Stimulated activated CD8-positive, alpha-beta memory T cell treated with anti-CD3 and anti-CD28 coated beads, Interleukin-15, amount 100 ng/mL, for 24 hours (primary cell): ENCODE results near the gene KLHL29.

Experiments
- DNase-seq: peaks from one replicate; pipeline ENCODE4 v3.0.0-alpha.2; 2020; ENCODE audit warnings: low read depth

KLHL29 gene

DNA sequence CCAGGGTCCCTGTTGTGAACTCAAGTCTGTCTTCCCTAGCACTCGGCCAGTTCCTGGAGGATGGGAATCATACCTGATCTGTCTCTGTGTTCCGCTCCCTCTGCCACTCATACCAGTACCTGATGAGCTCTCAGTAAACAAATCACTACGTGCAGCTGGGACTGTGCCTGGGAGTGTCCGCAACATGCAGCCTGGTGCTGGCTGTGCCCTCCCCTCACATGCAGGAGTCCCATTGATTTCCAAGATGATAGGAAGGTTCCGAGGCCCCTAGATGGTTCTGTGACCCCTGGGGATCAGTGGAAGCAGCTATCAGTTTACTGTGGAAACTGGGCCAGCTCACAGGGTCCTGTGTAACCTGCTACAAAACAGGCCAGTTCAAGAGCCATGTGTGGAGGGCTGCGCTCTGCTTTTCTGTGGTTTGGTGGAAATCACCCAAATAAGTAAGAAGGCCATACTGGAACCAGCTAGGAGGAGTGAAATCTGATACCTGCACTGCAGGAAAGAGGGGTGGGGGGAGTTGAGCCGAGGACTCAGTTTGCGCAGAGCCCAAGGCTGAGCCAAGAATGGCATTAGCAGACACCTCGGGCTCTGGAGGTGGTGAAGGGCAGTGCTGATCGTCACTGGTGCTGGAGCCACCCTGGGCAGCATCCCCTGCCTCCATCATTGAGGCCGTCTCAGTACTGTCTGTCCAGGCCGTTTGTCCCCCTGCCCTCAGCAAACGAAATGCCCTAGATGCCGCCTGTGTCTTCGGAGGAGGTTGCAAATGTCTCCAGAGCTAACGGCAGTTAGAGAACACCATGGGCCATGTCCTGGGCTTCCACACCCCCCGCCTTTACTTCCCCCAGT is 93.3 kb downstream of the KLHL29 start:
- DNase-seq = no peak

DNA sequence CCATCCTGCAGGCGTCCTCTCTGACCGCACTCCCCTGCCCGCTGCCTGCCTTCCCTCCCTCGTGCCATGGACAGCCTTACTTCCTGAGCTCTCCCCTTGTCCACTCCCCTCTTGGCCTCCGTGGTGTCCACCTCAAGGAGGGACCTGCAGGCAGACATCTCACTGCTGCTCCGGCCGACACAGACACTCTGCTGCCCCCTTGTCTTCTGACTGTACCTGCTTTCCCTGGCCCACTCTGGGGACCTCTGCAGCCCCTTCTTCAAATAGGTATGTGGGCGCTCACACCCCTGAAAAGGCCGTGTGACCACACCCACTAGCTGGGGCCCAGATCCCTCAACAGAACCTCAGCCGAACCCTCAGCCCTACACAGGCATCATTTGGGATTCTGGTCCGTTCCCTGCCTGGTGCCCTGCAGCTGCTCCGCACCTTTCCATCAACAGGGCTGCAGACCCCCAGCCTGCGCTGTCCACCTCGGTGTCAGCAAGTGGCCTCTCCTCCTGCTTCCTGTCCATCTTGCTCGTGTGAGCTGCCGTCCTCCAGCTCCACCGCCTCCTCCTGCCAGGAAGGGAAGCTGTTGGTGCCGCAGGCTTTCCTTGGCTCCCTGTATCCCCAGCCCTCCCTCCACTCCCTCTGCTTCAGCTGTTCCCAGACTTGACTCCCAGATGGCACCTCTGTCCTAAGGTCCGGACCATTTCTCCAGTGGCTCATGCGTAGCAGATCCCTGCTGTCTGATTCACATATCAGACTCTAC is 94.1 kb downstream of the KLHL29 start:
- DNase-seq = no peak

DNA sequence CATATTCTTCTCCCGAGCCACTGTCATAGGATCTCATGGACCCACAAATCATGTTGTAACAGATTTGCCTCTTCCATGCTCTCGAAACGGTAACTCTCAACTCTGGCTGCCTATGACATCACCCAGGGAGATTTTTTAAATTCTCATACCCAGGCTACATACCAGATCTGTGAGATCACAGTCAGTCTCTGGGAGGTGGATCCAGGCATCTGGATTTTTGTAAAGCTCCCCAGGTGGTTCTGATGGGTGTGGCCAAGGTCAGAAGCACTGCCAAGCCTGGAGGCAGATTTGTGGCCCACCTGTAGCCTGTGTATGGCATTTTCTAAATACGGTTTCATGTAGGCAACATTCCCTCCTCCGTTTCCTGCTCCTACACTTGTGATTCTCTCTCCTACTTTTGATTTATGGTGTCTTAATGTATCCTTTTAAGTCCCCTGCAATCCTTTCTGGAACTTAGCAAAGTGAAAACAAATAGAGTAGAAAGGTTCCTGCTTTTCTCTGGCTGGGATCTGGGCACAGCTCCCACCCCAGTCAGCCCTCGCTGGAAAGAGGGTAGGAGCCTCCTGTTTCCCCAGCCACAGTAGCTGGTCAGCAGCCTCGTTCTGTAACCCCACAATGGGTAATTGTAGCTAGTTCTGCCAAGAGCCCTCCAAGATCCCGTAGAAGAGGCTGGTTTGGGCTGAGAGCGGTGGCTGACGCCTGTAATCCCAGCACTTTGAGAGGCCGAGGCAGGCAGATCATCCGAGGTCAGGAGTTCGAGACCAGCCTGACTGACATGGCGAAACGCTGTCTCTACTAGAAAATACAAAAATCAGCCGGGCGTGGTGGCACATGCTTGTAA is 96.2 kb downstream of the KLHL29 start:
- DNase-seq = no peak

DNA sequence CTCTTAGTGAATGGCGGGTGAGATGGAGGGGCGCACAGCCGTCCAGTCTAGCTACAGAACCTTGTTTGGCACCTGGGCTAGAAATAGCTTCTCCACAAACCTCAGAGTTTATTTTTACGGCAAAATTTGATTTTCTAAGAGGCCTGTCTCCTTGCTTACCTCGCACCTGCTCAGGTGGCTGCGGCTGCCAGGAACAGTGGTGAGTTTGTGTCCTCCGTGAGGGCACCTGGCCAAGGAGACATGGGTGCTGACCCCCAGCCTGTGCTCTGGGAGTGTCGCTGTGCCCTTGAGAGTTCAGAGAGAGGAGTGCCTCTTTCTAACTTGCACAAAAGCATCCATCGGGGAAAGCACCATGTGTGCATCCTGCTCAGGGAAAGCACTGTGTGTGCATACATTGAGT is 97.2 kb downstream of the KLHL29 start:
- no peak for DNase-seq

DNA sequence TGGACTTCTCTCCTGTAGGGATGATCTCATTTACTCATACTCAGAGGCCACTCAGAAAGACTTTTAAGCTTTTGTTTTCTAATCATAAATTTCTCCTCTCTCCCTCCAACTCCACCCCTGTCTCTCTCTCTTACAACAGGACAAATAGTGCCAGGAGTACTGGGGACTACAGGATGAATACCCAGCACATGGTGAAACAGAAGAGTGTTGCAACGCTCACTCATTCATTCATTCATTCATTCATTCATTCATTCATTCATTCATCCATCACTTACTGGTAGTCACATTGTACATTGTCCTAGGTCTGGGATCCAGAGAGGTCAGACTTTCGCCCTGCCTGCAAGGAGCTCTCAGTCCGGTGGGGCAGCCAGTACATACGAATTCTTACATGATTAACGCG is 97.6 kb downstream of the KLHL29 start:
- DNase-seq = no peak

DNA sequence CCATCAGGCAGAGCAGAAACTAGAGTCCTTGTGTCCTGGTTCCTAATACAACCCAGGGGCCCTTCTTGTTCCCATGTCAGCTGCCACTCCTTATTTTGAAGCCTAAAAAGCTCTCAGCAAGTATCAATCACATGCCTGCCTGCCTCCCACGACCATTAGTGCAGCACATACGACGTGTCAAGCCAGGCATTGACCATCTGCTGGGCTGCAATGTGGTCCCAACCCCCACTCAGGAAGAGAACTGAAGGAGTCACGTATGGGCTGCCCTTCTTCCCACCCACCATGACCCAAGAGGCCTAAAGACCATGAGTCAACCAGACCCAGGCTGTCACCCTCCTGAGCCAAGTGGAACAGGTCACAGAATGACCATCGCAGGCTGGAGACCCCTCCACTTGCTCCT is 98.8 kb downstream of the KLHL29 start:
- no peak for DNase-seq

DNA sequence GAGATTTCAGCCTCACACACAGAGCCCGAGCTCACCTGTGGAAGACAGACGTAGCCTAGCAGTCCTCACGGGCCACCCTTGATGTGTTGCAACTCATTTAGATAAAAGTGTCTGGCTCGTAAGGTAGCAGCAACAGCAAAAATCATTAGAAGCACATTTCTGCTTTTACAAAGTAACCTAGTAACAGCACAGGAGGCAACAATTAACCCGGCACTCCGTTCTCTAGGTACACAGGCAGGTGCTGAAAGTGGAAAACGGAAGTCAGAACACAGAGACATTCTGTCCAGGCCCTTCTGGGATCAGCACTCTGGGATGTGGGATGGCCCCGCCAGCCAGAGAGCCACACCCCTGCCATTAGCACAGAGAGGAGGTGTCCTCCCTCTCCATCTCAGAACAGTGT is 99.3 kb downstream of the KLHL29 start:
- DNase-seq = no peak

DNA sequence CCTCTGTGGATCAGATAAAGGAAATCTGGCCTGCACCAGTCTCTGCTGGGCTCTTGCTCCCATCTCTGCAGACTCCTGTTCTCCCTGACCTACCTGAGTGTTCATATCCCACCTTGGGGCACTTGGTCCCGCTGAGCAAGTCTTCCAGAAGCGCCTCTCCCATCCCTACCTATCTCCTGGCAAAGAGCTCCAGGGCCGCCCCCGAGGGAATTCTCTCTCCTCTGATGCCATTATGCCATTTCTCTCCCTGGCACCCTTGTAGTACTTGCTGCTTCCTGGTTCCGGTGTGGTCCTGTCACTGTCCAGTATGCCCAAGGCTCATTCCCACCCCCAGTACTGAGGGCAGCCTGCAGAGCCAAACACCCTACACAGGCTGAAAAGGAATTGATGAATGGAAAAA is 99.8 kb downstream of the KLHL29 start:
- DNase-seq = no peak

DNA sequence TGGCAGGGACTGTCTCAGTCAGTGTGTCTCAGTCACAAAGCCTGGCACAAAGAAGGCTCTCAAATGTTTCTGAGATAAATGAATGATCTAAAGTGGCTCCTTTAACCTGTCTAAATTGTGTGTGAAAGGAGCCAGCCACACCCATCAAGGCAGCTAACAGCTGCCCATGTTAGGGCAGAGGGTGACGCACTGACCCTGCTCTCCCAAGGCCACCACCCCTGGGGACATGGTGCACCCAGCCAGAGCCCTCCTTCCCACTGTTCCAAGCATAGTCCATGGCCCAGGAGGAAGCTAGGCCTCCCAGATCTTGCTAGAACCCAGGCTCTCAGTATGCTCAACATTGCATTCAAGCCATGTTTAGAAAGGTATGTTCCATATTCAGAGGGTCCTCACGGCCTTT is 100.3 kb downstream of the KLHL29 start:
- DNase-seq = no peak

DNA sequence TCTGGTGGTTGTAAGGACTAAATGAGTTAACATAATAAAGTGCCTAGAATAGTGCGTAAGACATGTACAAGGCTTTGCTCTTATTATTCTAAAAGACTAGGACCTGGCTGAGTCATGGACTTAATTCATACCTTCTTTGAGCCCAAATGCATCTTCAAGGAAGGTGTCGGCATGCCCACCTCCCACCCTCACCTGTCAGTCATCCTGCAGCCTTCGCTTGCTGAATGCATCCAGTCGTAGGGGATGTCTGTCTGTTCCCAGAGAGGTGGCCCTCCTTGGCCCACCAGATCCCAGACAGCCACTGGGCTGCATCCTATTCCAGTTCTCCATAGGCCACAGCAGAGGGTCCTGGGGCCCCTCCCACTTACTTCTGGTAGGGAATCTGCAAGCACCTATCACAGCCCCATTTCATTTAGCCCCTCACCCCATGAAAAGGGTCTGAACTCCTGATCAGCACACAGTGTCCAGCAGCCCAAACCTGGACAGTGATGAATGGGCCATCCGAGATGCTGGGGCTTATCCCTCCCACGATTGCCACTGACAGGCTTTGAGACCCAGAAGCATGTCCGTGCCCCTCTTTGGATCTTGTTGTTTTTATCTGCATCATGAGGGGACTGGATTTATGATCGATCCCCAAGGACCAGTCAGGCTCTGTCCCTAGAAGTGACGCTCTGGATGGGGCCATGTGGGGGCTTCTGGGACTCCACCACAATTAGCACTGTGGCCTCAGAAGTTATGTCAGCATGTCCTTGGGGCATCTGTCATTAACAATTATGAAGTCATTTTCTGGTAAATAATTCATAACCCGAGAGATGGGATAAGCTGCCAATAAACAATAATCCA is 101.1 kb downstream of the KLHL29 start:
- DNase-seq = no peak

DNA sequence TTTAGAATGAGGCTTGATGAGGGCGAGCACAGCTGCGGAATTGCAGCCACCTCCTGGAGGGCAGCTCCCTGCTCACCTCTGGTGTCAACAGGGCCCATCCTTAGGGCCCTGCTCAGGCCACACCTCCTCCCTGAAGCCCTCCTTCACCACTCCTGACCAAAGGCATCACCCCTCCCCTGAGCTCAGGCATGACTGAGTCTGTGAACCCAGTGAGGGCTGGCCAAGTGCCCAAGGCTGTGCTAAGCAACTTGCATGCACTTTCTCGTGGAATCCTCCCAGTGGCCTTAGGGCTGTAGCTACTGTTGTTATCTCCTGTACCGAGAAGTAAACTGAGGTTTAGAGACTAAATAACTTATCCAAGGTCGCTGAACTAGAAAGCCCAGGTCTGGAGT is 101.7 kb downstream of the KLHL29 start:
- no peak for DNase-seq

DNA sequence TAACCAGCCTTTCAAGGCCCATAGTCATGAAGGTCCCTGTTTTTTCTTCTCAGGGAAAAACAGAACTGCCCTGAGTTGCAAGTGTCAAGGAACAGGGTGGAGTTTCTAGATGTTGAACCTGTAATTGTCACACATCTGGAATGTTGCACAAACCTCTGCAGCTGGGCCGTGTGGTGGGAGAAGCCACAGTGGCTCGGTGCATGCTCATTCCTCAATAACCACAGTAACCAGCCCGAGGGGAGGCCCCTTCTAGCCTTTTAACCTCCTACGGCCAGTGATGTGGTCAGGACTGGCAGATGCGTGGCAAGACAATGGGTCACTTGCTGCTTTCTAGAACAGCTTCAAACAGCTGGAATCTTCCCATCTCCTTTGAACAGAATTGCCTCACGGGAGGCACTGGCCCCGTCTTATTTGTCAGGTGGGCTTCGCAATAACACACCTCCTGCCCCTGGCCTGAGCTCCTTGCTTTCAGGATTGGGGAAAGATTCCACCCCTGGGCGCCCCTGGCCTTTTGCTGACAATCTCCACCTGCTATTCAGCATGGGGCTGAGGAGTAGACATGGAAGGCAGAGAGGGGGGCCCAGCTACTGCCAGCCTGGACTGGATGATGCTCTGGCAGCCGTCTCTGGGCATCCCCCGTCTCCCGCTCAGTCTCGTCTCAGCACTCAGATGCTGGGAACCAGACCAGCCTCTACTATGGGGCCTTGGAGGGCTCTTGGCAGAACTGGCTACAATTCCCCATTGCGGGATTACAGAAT is 102.9 kb downstream of the KLHL29 start:
- no peak for DNase-seq

DNA sequence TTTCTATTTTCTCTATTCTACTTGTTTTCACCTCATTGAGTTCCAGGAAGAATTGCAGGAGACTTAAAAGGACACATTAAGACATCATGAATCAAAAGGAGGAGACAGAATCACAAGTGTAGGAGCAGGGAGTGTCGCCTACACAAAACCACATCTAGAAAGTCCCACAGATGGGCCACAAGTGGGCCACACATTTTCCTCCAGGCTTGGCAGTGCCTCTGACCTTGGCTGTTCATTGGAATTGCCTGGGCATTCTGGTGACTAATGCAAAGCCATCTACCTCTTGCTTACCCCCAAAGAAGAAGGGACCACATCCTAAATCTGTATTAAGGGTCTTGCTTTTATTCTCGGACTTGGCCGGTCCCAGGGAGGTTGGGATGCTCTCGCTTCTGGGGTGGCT is 103.6 kb downstream of the KLHL29 start:
- no peak for DNase-seq

DNA sequence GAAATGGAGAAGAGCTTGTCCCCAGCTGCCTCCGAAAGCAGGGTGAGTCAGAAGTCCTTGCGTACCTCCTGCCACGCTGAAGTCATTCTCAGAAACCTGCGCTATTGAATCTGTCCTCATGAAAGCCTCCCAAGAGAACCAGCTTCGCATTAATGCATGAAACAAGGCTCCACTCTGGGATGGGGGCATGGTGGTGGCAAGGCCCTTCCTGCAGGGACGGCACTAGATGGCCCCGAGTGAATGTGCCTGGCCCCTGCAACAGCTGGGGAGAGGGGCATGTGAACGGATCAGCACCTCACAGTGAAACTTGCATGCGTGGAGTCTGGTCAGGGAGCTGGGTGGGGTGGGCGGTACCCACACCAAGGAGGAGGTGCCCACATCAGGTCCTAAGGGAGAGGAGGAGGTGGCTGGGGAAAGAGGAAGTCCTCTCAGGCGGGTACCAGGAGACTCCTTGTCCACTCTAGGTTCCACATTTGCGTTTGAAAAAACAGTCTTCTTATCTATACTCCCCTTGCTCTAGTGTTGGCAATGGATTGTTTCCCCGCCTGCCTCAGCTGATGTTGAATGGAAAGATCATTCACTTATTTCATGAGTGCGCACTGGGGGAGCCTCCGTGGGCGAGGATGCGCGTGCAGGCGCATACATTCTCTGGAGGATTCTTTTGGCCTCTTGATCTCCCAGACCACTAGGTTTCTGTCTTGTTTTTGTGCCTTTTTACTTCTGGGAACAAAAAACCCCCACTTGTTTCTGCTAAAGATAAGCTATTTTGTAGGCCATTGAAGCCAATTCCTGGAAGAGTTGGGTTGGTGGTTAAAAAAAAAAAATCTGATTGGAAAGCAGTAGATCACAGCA is 104.7 kb downstream of the KLHL29 start:
- DNase-seq = no peak

DNA sequence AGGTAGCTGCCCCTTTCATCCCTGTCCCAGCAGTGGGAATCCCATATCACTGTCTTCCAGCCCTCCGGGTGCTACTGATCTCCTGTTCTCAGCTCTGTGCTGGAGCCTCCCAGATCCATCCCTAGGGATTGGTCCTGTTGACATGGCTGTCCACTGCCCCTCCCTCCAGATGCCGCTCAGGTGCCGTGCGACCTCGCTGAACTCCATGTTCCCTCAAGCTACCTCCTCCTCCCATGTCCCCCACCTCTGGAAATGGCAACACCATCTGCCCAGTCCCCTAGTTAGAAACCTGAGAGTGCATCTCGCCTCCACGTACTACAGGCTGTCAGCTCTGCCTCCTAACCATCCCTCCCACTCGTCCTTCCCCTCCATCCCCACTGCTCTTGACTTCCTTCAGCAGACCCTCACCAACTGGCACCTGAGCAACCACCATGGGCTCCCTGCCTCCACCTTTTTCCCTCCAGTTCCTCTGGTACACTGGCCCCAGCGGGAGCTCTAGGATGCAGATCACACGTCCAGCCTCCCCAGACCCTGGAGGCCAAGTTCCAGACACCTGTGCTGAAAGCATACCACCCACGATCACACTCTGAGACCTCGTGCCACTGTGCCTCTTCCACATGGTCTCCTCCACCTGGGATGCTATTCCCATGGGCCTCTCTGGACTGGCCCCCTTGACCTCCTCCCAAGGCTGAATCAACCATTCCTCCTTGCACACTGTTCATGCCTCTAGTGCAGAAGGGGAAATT is 106.8 kb downstream of the KLHL29 start:
- no peak for DNase-seq

DNA sequence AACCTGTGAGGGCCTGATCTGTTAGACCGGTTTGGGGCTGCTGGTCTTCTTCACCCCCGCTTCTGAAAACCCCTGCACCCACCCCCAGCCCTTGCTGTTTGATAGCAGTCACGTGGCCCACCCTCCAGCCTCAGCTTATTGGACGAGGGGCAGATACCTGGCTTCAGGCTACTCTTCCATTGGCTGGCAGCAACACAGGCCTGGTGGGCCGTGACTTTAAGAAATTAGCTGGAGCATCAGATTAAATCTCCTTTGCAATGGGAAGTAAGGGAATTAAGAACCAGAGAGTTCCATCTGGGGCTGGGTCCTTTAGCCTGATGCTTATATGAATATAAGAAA is 107.3 kb downstream of the KLHL29 start:
- no peak for DNase-seq

DNA sequence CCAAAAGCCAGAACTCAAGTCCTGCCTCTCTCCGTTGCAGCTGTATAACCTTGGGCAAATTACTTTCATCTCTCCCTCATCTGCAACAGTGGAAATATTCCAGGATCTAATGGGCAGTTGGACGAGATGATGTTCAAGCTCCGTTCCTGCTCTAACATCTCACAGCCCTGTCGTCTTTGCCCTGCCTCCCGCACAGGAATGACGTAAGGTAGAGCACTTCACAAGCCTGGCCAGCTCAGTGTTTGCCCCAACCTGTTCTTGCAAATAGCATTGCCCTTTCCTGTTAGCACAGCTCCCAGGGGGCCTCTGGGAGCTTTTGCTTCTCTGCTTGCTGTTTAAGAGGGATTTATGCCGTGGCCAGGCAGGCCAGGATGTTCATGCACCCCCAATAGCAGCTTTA is 107.9 kb downstream of the KLHL29 start:
- no peak for DNase-seq

DNA sequence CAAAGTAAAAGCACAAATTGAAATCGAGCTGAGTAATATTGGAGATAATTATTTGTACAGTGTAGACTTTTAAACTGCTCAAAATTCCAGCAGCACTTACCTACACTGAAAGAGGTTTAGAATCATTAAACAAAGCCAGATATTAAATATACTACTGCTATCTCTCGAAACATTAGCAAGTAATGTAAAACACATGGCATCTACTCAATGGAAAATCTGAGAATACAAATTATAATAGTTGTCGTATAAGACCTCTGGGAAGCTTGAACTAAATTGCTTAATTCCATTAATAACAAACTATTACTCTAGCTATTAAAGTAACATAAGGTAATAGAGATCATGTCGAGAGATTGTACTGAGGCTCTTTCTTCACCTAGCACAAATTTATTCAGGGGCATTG is 108.9 kb downstream of the KLHL29 start:
- DNase-seq = no peak

DNA sequence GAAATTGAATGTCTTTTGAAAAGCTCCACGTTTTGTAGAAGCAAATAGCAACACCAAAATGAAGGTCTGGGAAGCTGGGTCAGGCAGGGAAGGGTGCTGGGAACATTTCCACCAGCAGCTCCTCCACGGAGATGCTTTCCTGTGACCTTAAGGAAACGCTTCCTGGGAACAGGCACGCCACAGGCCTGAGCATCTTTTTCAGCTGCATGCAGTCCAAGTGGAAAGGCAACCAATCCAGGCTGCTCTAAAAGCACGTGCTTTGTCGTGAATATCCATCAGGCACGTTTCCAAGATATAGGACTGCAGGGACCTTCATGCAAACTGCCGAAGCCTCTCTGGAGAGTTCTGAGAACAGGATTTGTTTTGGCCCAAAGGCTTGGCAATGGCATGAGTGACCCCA is 109.3 kb downstream of the KLHL29 start:
- no peak for DNase-seq
